ENCODE measurements around the gene SPAG17. TPM values are rescaled to one million over a fixed set of nuclear protein-coding genes. Genes with fewer than 3 reads are reported as not detected.

The SPAG17 gene
- polyA plus RNA-seq, 1 donor (not counting 4 experiments of a cell fraction or from before 2014, with no cell fraction given), result 0.52 TPM

GRCh38 chr1:118018060-118018459 is 167.0 kb downstream of the SPAG17 start:
- no peak for FAIRE-seq
- H3K9me1 ChIP-seq (ENCODE audit: control insufficient read depth, extremely low read depth, insufficient read depth, low read length), result no peaks in the 10 kb centered on the region
- no peak overlapping the region for H3K27ac ChIP-seq (ENCODE audit: control insufficient read depth, insufficient read depth, low read length)
- H3K27me3 ChIP-seq (ENCODE audit: control insufficient read depth, extremely low read depth, insufficient read depth, low read length), result no peaks in the 10 kb centered on the region
- no peak overlapping the region for H3K4me3 ChIP-seq (ENCODE audit: control insufficient read depth in 2 of 3, extremely low read depth in 1 of 3, insufficient read depth in 2 of 3, low read depth in 1 of 3, low read length in 3 of 3)
- H3K4me2 ChIP-seq (ENCODE audit: control insufficient read depth, extremely low read depth, insufficient read depth, low read depth, low read length), result no peak overlapping the region
- dilution Hi-C loops (cut with MboI; ENCODE audit: extremely low pct_ligation_motif_present, low sequenced_read_pairs), result no loop called here
- no peak overlapping the region for H3K9ac ChIP-seq (ENCODE audit: control insufficient read depth, extremely low read depth, insufficient read depth, low read length)
- TF ChIP-seq EZH2 (IDR thresholded peaks at IDR 0.05; ENCODE audit: low read length) (no peak), CTCF (optimal IDR thresholded peaks at IDR 0.05 in 1 of 3, IDR thresholded peaks at IDR 0.05 in 1 of 3, conservative IDR thresholded peaks at IDR 0.05 in 1 of 3; ENCODE audit: extremely low read depth in 1 of 3, insufficient read depth in 2 of 3, low read length in 3 of 3) (no peak)
- DNase-seq (ENCODE audit: low read depth, low spot score), result no peak
- no peaks in the 10 kb centered on the region for H3K4me1 ChIP-seq (ENCODE audit: control insufficient read depth, extremely low read depth, insufficient read depth, low read length)
- H4K20me1 ChIP-seq (ENCODE audit: control insufficient read depth, extremely low read depth, insufficient read depth, low read length), result no peaks in the 10 kb centered on the region
- no peak overlapping the region for H2AFZ ChIP-seq (ENCODE audit: control insufficient read depth, low read length)
- no peaks in the 10 kb centered on the region for H3K36me3 ChIP-seq (ENCODE audit: control insufficient read depth in 2 of 2, extremely low read depth in 1 of 2, insufficient read depth in 2 of 2, low read length in 2 of 2)
- no peaks in the 10 kb centered on the region for H3K79me2 ChIP-seq (ENCODE audit: control insufficient read depth, insufficient read depth, low read length)
- H3K9me3 ChIP-seq (ENCODE audit: control insufficient read depth, low read depth, low read length), result no peaks in the 10 kb centered on the region

GRCh38 chr1:118013938-118014337 is 171.1 kb downstream of the SPAG17 start:
- no peaks in the 10 kb centered on the region for H3K36me3 ChIP-seq (ENCODE audit: control insufficient read depth in 2 of 2, extremely low read depth in 1 of 2, insufficient read depth in 2 of 2, low read length in 2 of 2)
- H3K9ac ChIP-seq (ENCODE audit: control insufficient read depth, extremely low read depth, insufficient read depth, low read length), result no peak overlapping the region
- H3K4me2 ChIP-seq (ENCODE audit: control insufficient read depth, extremely low read depth, insufficient read depth, low read depth, low read length), result no peak overlapping the region
- no peak overlapping the region for H3K4me3 ChIP-seq (ENCODE audit: control insufficient read depth in 2 of 3, extremely low read depth in 1 of 3, insufficient read depth in 2 of 3, low read depth in 1 of 3, low read length in 3 of 3)
- H3K9me1 ChIP-seq (ENCODE audit: control insufficient read depth, extremely low read depth, insufficient read depth, low read length), result no peaks in the 10 kb centered on the region
- no peak overlapping the region for H3K27ac ChIP-seq (ENCODE audit: control insufficient read depth, insufficient read depth, low read length)
- no peak for FAIRE-seq
- no peak for TF ChIP-seq CTCF (optimal IDR thresholded peaks at IDR 0.05 in 1 of 3, IDR thresholded peaks at IDR 0.05 in 1 of 3, conservative IDR thresholded peaks at IDR 0.05 in 1 of 3; ENCODE audit: extremely low read depth in 1 of 3, insufficient read depth in 2 of 3, low read length in 3 of 3)
- no peak for TF ChIP-seq EZH2 (IDR thresholded peaks at IDR 0.05; ENCODE audit: low read length)
- no peak for DNase-seq (ENCODE audit: low read depth, low spot score)
- H4K20me1 ChIP-seq (ENCODE audit: control insufficient read depth, extremely low read depth, insufficient read depth, low read length), result no peaks in the 10 kb centered on the region
- H3K27me3 ChIP-seq (ENCODE audit: control insufficient read depth, extremely low read depth, insufficient read depth, low read length), result no peaks in the 10 kb centered on the region
- H3K79me2 ChIP-seq (ENCODE audit: control insufficient read depth, insufficient read depth, low read length), result no peaks in the 10 kb centered on the region
- H2AFZ ChIP-seq (ENCODE audit: control insufficient read depth, low read length), result no peak overlapping the region
- H3K4me1 ChIP-seq (ENCODE audit: control insufficient read depth, extremely low read depth, insufficient read depth, low read length), result no peaks in the 10 kb centered on the region
- no peaks in the 10 kb centered on the region for H3K9me3 ChIP-seq (ENCODE audit: control insufficient read depth, low read depth, low read length)
- dilution Hi-C loops (cut with MboI; ENCODE audit: extremely low pct_ligation_motif_present, low sequenced_read_pairs), result no loop called here
